Measurements from ENCODE around the gene GATC. TPM values are rescaled to one million over a fixed set of nuclear protein-coding genes. Genes with fewer than 3 reads are reported as not detected.

The GATC gene
- total and polyA plus RNA-seq, 2 donors (not counting 1 experiment from before 2014, with no cell fraction given): 15.0 to 26.0 TPM

GRCh38 chr12:120473807-120474615, 27.8 kb downstream of the GATC start:
- TF ChIP-seq, protein P1, sequence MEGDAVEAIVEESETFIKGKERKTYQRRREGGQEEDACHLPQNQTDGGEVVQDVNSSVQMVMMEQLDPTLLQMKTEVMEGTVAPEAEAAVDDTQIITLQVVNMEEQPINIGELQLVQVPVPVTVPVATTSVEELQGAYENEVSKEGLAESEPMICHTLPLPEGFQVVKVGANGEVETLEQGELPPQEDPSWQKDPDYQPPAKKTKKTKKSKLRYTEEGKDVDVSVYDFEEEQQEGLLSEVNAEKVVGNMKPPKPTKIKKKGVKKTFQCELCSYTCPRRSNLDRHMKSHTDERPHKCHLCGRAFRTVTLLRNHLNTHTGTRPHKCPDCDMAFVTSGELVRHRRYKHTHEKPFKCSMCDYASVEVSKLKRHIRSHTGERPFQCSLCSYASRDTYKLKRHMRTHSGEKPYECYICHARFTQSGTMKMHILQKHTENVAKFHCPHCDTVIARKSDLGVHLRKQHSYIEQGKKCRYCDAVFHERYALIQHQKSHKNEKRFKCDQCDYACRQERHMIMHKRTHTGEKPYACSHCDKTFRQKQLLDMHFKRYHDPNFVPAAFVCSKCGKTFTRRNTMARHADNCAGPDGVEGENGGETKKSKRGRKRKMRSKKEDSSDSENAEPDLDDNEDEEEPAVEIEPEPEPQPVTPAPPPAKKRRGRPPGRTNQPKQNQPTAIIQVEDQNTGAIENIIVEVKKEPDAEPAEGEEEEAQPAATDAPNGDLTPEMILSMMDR (IDR thresholded peaks at IDR 0.05): no peak
- no peak for TF ChIP-seq EZH2 (IDR thresholded peaks at IDR 0.05; ENCODE audit: borderline replicate concordance, insufficient read depth, low read depth, low read length, poor library complexity, severe bottlenecking)
- intact Hi-C loops (cut with micrococcal nuclease): no loop called here
- DNase-seq (no peak), ATAC-seq (ENCODE audit: low read depth) (no peak)
- Histone ChIP-seq H3K4me3 (ENCODE audit: control extremely low read depth in 1 of 5, extremely low read depth in 1 of 5, insufficient read depth in 1 of 5, low read depth in 2 of 5, low read length in 4 of 5) (no peak overlapping the region), H3K27me3 (replicated peaks in 1 of 4; ENCODE audit: control extremely low read depth in 1 of 4, control insufficient read depth in 3 of 4, insufficient read depth in 4 of 4, low read length in 3 of 4) (no peaks in the 10 kb centered on the region), H3K9me3 (ENCODE audit: control extremely low read depth in 1 of 3, control insufficient read depth in 2 of 3, insufficient read depth in 1 of 3, low read length in 2 of 3) (no peaks in the 10 kb centered on the region), H3K4me1 (ENCODE audit: control insufficient read depth in 2 of 2, insufficient read depth in 2 of 2, low read length in 2 of 2) (peaks cover 5 to 8% of the 10 kb centered on the region in 2 donors), H3K79me2 (ENCODE audit: control insufficient read depth, insufficient read depth, low read length) (peaks cover 22% of the 10 kb centered on the region), H3K36me3 (replicated peaks in 1 of 2; ENCODE audit: control extremely low read depth in 1 of 2, control insufficient read depth in 1 of 2, extremely low read depth in 1 of 2, insufficient read depth in 2 of 2, low read length in 1 of 2) (no peaks in the 10 kb centered on the region), H3K27ac (ENCODE audit: low read length in 2 of 2) (no peak overlapping the region), H2AFZ (ENCODE audit: insufficient read depth, low read depth, low read length, poor library complexity, severe bottlenecking) (no peak overlapping the region), H3K9ac (ENCODE audit: low read length) (no peak overlapping the region), H4K20me1 (ENCODE audit: control insufficient read depth, insufficient read depth, low read length, poor library complexity, severe bottlenecking) (peaks cover under 1% of the 10 kb centered on the region), H3K4me2 (replicated peaks; ENCODE audit: low read depth, low read length, poor library complexity, severe bottlenecking) (no peak overlapping the region)
- no peaks in the 10 kb centered on the region for H3K9me3 Mint-ChIP-seq (ENCODE audit: insufficient read depth)
- WGBS (ENCODE audit: insufficient coverage): 80% methylated on average over 1 of the region's 6 CpGs
- ChIA-PET POLR2A (no interaction called here), CTCF (interaction anchor here (1.0 kb wide), 1 partner anchor 44 kb away, joined by 3 read pairs; no protein-coding TSS in a partner anchor)
- no peak overlapping the region for H3K27ac Mint-ChIP-seq
- H3K4me3 Mint-ChIP-seq: no peak overlapping the region
- H3K27me3 Mint-ChIP-seq: no peaks in the 10 kb centered on the region
- peaks cover 7% of the 10 kb centered on the region for H3K4me1 Mint-ChIP-seq

DNA sequence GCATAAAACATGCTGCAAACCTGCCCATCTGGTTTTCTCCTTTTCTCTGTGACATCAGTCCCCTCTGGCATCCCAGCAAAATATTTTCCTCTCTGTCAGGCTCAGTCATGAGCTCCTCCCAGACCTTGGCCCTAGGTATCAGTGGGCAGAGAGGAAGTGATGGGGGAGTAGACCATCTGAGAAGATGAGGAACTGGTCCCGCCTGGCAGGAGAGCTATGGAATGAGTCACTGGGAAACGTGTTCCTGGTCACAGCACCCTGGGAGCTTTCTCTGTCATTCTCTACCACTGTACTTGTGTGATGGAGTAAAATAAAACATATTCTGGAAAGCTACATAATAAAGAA, 28.3 kb downstream of the GATC start:
- POLR2A ChIA-PET: no interaction called here
- H3K36me3 ChIP-seq (replicated peaks in 1 of 2; ENCODE audit: control extremely low read depth in 1 of 2, control insufficient read depth in 1 of 2, extremely low read depth in 1 of 2, insufficient read depth in 2 of 2, low read length in 1 of 2): no peaks in the 10 kb centered on the region
- no peak overlapping the region for H3K27ac ChIP-seq (ENCODE audit: low read length in 2 of 2)
- CTCF ChIA-PET: interaction anchor here (1.0 to 1.2 kb wide), 2 partner anchors 28 to 45 kb away, joined by 3 to 4 read pairs; no protein-coding TSS in a partner anchor
- Mint-ChIP-seq H3K9me3 (ENCODE audit: insufficient read depth) (no peaks in the 10 kb centered on the region), H3K27ac (no peak overlapping the region), H3K27me3 (no peaks in the 10 kb centered on the region), H3K4me1 (peaks cover 7% of the 10 kb centered on the region), H3K4me3 (no peak overlapping the region)
- no peak for DNase-seq
- no peaks in the 10 kb centered on the region for H3K27me3 ChIP-seq (replicated peaks in 1 of 4; ENCODE audit: control extremely low read depth in 1 of 4, control insufficient read depth in 3 of 4, insufficient read depth in 4 of 4, low read length in 3 of 4)
- H3K9ac ChIP-seq (ENCODE audit: low read length): no peak overlapping the region
- no CpG with 5 or more reads among the region's 2 CpGs for WGBS (ENCODE audit: insufficient coverage)
- H3K79me2 ChIP-seq (ENCODE audit: control insufficient read depth, insufficient read depth, low read length): peaks cover 22% of the 10 kb centered on the region
- TF ChIP-seq, protein P1 (IDR thresholded peaks at IDR 0.05): no peak
- no peak for TF ChIP-seq EZH2 (IDR thresholded peaks at IDR 0.05; ENCODE audit: borderline replicate concordance, insufficient read depth, low read depth, low read length, poor library complexity, severe bottlenecking)
- intact Hi-C loops (cut with micrococcal nuclease): no loop called here
- H4K20me1 ChIP-seq (ENCODE audit: control insufficient read depth, insufficient read depth, low read length, poor library complexity, severe bottlenecking): no peaks in the 10 kb centered on the region
- H2AFZ ChIP-seq (ENCODE audit: insufficient read depth, low read depth, low read length, poor library complexity, severe bottlenecking): no peak overlapping the region
- ATAC-seq (ENCODE audit: low read depth): no peak
- no peak overlapping the region for H3K4me2 ChIP-seq (replicated peaks; ENCODE audit: low read depth, low read length, poor library complexity, severe bottlenecking)
- no peak overlapping the region for H3K4me3 ChIP-seq (ENCODE audit: control extremely low read depth in 1 of 5, extremely low read depth in 1 of 5, insufficient read depth in 1 of 5, low read depth in 2 of 5, low read length in 4 of 5)
- no peaks in the 10 kb centered on the region for H3K9me3 ChIP-seq (ENCODE audit: control extremely low read depth in 1 of 3, control insufficient read depth in 2 of 3, insufficient read depth in 1 of 3, low read length in 2 of 3)
- peaks cover 5 to 8% of the 10 kb centered on the region in 2 donors for H3K4me1 ChIP-seq (ENCODE audit: control insufficient read depth in 2 of 2, insufficient read depth in 2 of 2, low read length in 2 of 2)
